Measurements from ENCODE around the gene TMEM109.

TMEM109 gene

DNA sequence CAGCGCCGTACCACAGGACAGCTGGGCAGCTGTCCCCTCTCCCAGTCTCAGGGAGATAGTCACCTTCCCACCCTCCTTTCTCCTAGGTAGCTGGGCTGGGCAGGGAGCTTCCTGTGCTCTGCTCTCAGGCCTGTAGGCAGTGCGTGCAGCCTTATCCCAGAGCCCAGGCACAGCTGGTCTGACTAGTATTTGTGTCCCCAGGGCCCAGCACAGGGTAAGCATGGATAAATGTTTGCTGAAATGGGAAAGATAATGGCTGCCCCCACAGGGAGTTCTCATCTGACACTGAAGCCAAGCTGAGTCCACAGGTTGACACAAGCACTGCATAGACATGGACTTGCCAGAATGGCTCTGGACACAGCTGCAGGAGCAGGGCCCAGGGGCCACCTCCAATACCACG, 28.3 kb downstream of the TMEM109 start:
- no peak for DNase-seq (ENCODE audit: low read depth)

DNA sequence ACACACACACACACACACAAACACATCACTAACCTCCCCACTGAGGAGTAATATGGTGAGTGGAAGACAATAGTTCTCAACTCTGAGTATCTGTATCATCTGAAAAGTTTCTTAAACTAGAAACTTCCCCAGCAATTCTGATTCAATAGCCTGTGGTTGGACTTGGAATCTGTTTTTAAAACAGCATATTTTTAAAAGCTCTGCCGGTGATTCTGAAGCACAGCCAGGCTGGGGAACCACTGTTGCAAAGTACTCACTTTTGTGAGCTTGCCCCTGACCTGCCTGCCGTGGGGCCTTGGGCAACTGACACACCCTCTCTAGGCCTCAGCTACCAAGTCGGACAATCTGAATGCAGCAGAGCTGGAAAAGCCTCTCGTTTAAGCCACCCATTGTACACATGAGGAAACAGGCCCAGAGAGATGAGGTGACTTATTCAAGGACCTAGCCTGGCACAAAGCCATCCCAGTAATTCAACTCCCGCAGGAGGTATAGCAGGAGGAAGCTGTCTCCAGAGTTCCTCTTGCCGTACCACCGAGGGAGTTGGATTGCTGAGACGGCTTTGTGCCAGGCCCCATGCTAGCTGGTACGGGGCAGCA, 29.1 kb downstream of the TMEM109 start:
- no peak for DNase-seq (ENCODE audit: low read depth)

DNA sequence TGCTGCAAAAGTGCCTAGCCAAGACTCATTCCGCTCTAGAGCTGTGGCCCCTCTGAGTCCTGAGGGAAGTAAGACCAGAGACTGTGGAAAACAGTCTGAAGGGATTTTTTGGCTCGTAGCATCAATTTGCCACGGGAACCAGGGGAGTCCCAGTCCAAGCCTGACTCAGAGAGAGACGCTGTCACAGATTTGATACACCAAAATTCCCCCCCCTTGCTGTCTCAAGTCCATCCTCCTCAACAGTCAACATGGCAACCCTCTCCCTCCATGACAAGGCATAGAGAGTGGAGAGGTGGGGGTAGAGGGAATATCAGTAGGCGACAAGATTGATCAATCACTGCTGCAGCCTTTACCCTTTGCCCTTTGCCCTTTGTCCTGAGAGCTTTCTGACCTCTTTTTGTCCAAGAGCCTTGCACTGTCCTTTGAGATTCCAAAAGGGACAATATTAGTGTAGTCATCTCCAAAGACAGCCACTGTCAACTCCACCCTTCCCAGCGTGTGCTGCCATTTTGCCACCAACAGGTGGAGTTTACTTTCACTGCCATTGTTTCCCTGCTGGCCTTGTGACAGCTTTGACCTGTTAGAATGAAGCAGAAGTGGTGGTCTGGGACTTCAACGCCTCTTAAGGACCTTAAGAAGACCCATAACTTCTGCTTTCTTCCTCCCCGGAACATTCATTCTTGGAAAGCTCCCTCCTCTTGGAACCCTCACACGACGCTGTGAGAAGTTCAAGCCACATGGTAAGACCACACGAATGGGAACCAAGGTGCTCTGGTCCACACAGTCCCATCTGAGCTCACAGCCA, 30.7 kb downstream of the TMEM109 start:
- DNase-seq (ENCODE audit: low read depth) = no peak

DNA sequence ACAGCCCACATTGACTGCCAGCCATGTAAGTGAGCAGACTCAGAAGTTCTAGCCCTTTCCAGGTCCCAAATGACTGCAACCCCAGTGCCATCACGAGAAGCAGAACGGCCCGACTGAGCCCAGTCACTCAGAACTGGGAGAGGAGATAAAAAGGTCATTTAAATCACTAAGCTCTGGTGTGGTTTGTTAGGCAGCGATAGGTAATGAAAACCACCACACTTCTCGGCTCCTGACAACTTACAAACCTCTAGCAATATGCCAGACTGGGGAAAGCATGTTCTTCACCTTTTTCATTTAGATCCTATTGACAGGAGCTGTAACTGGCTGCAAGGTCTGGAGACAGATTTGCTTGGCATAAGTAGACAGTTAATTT, 31.3 kb downstream of the TMEM109 start:
- no peak for DNase-seq (ENCODE audit: low read depth)

DNA sequence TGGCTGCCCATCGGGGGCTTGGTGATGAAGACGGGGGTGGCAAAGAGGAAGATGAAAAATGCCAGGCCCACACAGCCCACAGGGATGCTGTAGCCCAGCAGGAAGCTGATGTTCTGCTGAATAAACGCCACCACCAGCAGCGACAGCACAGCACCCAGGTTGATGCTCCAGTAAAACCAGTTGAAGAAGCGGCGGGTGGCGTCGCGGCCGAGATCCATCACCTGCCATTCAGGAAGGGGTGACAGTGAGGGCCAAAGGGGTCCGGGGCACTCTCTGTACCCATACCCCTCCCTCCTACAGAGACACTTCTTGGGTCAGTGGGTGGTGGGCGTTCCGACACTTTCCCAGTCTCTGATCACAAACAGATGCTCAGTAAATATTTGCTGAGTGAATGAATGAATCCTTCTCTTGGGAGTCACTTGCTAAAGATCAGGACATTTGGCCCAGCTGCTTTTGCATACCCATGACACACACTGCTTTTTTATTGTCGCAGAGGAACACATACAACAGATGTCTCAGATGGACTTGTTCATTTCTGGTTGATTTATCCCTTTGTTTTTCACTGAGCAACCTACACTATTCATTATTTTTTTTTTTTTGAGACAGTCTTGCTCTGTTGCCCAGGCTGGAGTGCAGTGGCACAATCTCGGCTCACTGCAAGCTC, 32.8 kb downstream of the TMEM109 start:
- no peak for DNase-seq (ENCODE audit: low read depth)

DNA sequence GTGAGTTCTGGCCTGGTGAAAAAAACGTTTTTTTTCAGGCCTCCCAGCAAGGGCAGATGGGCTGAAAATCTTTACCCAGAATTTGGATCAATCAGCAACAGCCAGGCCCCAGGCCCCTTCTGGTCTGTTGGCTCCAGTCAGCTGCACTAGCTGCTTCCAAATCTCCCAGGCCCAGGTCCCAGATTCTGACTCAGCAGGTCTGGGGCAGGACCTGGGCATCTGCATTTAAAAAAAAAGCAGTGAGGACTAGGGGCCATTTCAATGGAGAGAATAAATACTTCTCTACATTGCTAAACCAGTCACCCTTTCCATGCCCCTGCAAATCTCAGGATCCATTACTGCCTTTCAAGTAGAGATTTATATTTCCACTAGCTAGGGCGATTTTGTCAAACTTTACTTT, 33.7 kb downstream of the TMEM109 start:
- no peak for DNase-seq (ENCODE audit: low read depth)

DNA sequence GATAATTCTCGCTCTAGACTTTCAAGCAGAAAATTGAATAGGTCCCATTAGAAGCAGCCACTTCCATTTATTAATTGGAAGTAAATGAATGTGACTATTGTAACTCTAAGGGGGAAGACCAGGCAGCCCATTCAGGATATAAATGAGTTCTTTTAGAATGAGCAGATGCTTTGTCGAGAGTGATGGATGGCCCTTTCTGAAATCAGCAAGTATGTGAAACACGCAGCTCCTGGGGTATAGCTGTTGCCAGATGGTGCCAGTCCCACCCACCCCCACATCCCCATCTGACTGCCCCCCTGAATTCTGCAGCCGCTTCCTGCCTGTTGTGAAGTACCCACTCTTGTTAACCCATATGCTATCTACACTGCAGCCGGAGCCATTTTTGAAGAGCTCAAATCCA, 34.3 kb downstream of the TMEM109 start:
- no peak for DNase-seq (ENCODE audit: low read depth)

DNA sequence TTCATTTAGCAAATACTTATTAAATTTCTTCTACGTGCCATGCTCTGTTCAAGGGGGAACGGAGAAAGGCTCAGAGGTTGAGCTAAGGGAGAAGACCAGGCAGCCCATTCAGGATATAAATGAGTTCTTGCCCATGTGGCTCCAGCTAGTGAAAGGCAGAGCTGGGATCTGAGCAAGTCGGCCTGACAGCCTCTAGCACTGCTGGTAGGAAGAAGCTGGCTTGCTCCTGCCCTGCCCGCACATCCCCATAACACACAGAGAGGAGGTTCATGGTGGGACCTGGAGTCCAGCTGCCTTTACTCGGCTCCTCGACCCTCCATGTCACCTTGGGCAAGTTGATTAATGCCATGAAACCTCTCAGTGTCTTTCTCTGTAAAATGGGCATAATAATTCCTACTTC, 36.1 kb downstream of the TMEM109 start:
- no peak for DNase-seq (ENCODE audit: low read depth)

DNA sequence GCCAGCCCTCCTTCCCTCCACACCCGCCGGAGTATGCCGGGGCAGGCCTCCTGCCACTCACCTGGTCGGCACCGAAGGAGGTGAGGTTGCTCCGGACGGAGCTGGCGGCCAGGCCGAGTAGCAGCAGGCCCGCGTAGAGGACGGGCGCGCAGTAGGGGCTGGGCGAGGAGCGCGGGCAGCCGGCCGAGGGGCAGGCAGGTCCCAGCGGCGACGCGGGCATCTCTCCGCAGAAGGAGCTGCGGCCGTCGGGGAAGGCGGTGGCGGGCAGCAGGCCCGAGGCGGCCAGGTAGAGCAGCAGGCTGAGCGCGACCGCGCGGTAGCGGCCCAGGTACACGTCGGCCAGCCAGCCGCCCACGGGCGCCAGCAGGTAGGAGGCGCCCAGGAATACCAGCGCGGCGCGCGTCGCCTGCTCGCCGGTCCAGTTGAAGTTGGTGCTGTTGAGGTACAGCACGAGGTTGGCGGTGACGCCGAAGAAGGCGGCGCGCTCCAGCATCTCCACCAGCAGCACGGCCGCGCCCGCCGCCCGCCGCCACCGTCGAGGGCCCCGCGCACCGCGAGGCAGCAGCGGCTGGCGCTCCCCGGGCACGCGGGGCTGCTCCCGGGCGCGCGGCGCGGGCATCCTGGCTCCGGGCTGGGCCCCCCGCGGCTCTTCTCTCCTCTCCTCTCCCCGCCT, 37.1 kb downstream of the TMEM109 start:
- DNase-seq (ENCODE audit: low read depth) = no peak

DNA sequence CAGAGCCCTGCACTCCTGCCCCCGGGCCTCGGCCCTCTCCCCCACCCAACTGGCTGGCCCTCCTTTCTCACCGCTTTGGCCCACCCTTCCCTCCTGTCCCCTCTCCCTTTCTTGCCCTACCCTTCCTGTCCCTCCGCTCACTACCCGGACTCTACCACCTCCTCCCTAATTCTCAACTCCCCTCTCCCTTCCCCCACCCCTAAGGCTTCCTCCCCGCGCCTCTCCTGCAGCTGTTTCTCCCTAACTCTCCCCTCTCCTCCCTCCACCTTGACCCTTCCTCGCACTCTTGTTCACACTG, 37.6 kb downstream of the TMEM109 start:
- no peak for DNase-seq (ENCODE audit: low read depth)

DNA sequence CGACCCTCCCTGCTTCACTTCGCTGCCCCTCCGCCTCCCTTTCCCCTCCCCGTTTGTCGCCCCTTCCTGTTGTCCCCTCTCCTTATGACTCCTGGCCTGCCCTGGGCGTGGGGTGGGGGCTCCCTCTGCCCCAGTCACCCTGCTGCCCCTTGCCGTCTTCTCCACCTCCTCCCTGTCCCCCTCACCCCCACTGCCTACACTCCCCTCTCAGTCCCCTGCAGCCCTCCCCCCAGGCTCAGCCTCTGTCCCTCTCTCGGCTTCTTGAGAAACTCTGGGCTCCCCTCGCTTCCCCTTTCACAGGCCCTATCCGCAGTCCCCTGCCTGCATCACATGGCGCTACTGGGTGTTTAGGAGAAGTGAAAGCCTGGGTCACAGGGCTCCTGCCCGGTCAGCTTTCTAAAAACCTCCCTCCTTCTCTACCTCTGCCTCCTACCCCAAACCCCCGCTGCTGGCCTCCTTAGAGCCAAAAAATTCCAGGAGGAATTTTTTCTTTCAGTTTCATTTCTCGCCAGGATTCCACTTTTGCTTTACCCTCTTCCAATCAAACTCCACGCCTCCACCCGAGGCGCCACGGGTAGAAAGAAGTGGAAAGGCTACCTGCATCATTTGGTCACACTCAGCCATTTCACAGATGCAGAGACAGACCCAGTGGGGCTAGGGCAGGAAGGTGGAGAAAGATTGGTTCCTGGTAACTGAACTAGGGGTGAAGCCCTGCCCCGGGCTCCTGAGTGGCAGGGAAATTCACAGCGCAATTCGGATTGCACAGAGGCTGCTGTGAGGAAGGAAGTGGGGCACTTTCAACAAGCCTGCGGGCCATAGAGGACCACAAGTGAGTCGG, 38.2 kb downstream of the TMEM109 start, which contains the start of gene SLC15A3:
Gene SLC15A3 (minus strand): TSS at position 273 of the 838 bp plus-strand sequence. CDS start 625 bp downstream, outside the sequence.
- no peak for DNase-seq (ENCODE audit: low read depth)

DNA sequence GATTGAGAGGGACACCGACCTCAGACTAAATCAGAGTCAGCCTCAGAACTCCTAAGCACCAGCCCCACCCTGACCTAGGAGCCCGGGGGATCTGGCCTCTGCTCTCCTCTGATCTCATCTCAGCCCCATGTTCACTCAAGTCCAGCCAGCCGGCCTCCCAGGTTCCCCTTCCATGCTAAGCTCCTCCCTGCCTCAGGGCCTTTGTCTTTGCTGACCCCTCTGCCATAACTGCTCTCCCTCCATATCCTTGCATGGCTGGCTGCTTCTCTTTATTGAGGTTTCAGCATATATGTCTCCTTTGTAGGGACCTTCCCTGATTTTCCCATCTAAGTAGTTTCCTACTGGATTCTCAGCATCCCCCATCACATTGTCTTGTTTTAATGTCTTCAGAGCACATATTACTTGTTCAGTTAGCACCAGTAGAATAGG, 38.8 kb downstream of the TMEM109 start:
- no peak for DNase-seq (ENCODE audit: low read depth)

DNA sequence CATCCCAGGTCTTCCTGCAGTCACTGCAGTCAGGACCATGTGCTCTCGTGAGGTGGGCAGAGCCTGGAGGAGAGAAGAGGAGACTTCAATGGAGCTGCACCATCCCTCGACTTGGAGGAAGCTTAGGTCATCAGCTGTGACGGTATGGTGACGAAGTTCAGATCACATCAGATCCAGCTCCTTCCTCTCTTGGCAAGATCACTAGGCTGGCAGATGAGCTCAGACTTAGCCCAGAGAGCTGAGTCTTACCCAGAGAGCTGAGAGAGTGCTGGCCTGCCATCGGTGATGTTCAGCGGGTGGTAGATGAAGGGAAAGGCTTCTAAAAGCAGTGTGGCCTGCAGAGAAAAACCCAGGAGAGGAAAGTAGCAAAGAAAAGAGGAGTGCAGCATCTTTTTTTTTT, 39.8 kb downstream of the TMEM109 start:
- DNase-seq (ENCODE audit: low read depth) = no peak

DNA sequence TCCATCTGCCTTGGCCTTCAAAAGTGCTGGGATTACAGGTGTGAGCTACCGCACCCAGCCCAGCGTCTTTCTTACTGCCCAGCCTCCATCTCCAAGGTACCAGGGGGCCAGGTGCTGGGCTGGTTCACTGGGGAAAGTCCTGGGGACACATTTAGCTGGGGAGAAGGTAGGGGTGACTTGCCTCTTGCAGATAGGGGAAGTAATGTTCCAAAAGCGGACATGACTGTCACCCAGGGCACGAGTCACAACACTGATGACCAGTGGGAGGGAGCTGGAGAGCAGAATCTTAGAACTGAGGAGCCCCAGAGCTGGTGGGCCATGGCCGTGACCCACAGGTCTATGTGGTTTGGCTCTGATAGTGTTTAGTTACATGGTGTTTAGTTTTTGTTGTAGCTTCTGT, 40.5 kb downstream of the TMEM109 start:
- DNase-seq (ENCODE audit: low read depth) = no peak

DNA sequence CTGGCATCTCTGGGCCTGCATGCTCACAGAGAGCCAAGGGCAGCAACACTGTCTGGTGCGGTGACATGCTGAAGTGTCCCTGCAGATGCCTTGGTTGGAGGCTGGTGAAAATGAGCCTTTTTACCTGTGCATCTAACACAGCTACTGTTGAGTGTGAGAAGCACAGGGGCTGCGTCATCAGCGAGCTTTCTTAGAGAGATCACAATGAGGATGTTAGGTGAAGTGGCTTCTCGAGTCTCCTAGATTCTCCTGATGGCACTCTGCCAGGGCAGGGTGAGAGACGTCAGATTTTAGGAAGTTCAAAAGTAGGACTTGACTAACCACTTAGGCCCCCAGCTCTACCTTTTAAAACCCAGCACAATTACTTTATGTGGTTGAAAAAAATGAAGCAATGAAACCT, 41.6 kb downstream of the TMEM109 start:
- DNase-seq (ENCODE audit: low read depth) = no peak

DNA sequence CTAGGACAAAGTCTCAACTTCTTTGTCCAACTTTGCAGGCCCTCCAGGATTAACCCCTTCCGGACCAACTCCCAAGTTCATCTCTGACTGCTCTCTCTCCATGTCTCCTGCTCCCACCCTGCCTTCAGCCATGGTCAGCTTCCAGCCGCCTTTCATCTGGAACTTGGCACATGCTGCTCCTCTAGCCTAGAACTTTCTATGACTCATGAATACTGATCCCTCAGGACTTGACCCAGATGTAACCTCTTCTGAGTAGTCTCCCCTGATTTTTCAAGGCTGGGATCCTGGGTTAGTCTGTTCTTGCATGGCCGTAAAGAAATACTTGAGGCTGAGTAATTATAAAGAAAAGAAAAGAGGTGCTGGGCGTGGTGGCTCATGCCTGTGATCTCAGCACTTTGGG, 43.2 kb downstream of the TMEM109 start:
- DNase-seq (ENCODE audit: low read depth) = no peak

DNA sequence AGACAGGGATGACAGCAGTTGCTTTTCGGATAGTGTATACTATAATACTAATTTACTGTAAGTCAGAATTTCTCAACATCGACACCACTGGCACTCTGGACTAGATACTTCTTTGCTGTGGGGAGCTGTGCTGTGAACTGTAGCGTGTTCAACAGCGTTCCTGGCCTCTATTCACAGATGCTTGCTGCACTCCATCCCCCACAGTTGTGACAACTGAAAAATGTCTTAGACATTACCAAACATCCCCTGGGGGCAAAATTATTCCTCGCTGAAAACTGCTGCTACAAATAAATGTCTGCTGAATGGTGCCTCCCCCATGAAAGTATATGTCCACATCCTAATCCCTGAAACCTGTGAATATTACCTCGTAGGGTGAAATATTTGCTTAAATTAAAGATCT, 45.5 kb downstream of the TMEM109 start:
- no peak for DNase-seq (ENCODE audit: low read depth)

DNA sequence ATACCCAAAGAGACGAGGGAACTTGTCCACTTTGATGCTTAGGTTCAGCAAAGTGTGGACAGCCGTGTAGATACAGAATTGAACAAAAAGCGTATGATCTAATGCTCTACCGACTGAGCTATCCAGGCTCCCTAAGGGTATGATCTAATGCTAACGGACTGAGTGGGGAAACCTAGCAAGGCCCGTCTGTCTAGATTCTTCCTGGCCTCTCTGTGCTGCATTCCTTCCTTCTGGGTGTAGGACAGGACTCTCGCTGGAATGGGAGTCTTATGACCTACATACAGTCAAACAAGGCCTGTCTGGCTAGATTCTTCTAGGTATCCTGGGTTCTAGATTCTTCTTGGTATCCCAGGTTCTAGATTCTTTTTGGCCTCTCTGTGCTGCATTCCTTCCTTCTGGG, 46.4 kb downstream of the TMEM109 start:
- DNase-seq (ENCODE audit: low read depth) = no peak

DNA sequence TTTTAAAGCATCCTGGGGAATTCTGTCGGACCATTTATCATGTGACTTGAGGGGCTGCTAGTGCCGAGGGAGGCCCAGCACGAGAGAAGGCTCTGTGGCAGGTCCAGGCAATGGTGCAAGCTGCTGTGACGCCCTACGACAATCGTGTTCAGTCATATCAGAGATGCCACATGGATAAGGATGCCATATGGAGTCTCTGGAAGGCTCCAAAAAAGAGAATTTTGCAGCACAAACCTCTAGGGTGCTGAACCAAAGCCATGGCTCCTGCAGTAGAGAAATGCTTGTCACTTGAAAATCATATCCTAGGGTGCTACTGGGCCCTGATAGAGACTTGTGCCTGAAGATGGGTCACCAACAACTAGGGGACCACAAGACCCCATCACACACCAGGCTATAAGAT, 50.8 kb downstream of the TMEM109 start:
- no peak for DNase-seq (ENCODE audit: low read depth)

DNA sequence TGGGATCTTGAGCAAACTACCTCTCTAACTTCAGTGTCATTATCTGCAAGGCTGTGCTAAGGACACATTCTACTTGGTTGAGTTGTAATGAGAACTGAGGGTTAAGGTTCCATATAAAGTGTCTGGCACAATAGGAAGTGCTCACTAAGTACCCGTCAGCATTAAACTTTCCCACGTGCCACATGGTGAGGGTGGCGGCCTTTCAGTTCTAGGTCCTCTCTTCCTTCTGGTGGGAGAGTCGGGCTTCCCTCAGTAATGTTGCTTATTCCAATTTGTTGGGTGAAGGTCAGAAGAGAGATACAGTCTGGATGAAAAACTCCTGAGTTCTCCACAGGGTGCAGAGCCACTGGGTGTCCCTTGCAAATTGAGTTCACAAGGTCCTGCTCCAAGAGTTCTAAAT, 52.9 kb downstream of the TMEM109 start:
- DNase-seq (ENCODE audit: low read depth) = no peak

DNA sequence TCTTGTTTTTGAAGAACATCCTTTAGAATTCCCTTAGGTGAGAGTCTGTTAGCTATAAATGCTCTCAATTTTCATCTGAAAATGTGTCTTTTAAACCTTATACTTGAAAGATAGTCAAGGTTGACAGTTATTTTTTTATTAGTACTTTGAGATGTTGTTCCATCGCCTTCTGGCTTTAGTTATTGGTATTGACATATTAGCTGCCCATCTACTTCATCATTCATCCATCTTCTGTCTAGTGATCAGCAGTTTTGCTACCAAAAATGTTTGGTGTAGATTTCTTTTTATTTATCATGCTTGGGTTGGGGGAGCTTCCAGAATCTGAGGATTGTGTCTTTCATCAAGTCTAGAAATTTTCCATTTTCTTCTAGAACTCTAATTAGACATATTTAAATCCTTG, 54.3 kb downstream of the TMEM109 start:
- DNase-seq (ENCODE audit: low read depth) = no peak

DNA sequence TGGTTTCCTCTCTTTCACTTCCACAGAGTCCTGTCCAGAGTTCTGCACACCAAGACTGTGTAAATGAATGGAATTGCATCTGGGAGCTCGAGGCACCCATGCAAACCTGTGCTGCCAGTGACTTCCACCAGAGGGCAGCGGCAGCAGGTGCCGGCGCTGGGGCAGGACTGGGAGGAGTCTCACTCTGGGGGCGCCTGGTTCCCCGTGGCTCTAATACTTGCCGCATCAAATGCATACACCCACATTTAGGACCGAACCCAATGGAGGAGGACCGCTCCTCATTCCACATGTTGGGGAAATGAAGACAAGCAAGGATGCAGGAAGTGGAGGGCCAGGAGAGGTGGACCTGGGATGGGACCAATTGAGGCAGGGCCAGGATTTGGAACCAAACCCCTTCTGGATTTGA, 56.4 kb downstream of the TMEM109 start:
- peak; percentile 68 for DNase-seq (ENCODE audit: low read depth)

Data from stimulated activated CD8-positive, alpha-beta memory T cell treated with anti-CD3 and anti-CD28 coated beads, Interleukin-7, amount 100 ng/mL, for 24 hours (primary cell).